ENCODE results near the gene PRRT1.

GRCh38 chr6:32171234-32171633, 19.5 kb upstream of the PRRT1 start:
- TF ChIP-seq CTCF (IDR thresholded peaks at IDR 0.05; ENCODE audit: insufficient read depth, low read length, poor library complexity, severe bottlenecking) (no peak), EZH2phosphoT487 (conservative IDR thresholded peaks at IDR 0.05; ENCODE audit: low read length) (no peak)

All from SU-DHL-6 (cell line).